Smooth muscle cell (in vitro differentiated cells): ENCODE data around the gene TEDC1. TPM values are rescaled to one million over a fixed set of nuclear protein-coding genes. Genes with fewer than 3 reads are reported as not detected.
A peak's percentile ranks its signal among the peaks of the same experiment; 100 is the strongest.

ENCODE experiments used
- DNase-seq: peaks from one replicate; lab custom pipeline; 2025; ENCODE audit not compliant: unreplicated experiment; lab: John Stamatoyannopoulos, UW
- H2AFZ ChIP-seq: fragments of 200-600 bp; sonication (generic); 2 replicates; pipeline ENCODE4 v1.6.0; 2016; ENCODE audit warnings: antibody characterized with exemption, low read depth, mild to moderate bottlenecking
- H3F3A ChIP-seq: fragments of 200-600 bp; sonication (generic); 2 replicates; pipeline ENCODE4 v1.6.0; 2017; ENCODE audit warnings: antibody characterized with exemption, low read depth
- H3K27ac ChIP-seq: fragments of 200-600 bp; sonication (generic); 2 replicates; pipeline ENCODE4 v1.5.1; 2016; ENCODE audit warnings: low read depth, mild to moderate bottlenecking
- H3K27me3 ChIP-seq: fragments of 200-600 bp; sonication (generic); 2 replicates; pipeline ENCODE4 v1.6.1; 2016; ENCODE audit warnings: low read depth, mild to moderate bottlenecking
- H3K36me3 ChIP-seq: fragments of 200-600 bp; sonication (generic); 2 replicates; pipeline ENCODE4 v1.5.1; 2016; ENCODE audit warnings: low read depth
- H3K4me1 ChIP-seq: fragments of 200-600 bp; sonication (generic); 2 replicates; pipeline ENCODE4 v1.5.1; 2016; ENCODE audit warnings: low read depth
- H3K4me2 ChIP-seq: fragments of 200-600 bp; sonication (generic); 2 replicates; pipeline ENCODE4 v1.6.0; 2016; ENCODE audit warnings: mild to moderate bottlenecking
- H3K4me3 ChIP-seq: fragments of 200-600 bp; sonication (generic); 2 replicates; pipeline ENCODE4 v1.5.1; 2016; ENCODE audit warnings: mild to moderate bottlenecking
- H3K79me2 ChIP-seq: fragments of 200-600 bp; sonication (generic); 2 replicates; pipeline ENCODE4 v1.6.0; 2016; ENCODE audit warnings: low read depth, mild to moderate bottlenecking
- H3K9ac ChIP-seq: fragments of 200-600 bp; sonication (generic); 2 replicates; pipeline ENCODE4 v1.6.0; 2016; ENCODE audit warnings: low read depth
- H3K9me3 ChIP-seq: fragments of 200-600 bp; sonication (generic); replicated peaks from 2 replicates; pipeline ENCODE4 v1.5.1; 2016; ENCODE audit warnings: low read depth
- H4K20me1 ChIP-seq: fragments of 200-600 bp; sonication (generic); 2 replicates; pipeline ENCODE4 v1.6.0; 2016; ENCODE audit warnings: low read depth
- CTCF ChIP-seq: fragments of 200-600 bp; sonication (generic); IDR thresholded peaks from 2 replicates; pipeline ENCODE4 v1.5.1; 2017; ENCODE audit warnings: borderline replicate concordance, mild to moderate bottlenecking, antibody characterized with exemption; ENCODE audit not compliant: insufficient read depth, poor library complexity, severe bottlenecking
- WGBS: methylation state at CpG from one replicate; pipeline ENCODE4 v1.1.7; 2016; ENCODE audit warnings: low lambda C conversion rate; 5-methylcytosine and 5-hydroxymethylcytosine counted together
- polyA plus RNA-seq: library from polyadenylated mRNA; unstranded; fragments of >200 nt; fragmentation: Nextera tagmentation; extraction: Ambion mirVana; gene quantifications from 2 replicates; pipeline ENCODE4 v1.2.1, GENCODE V29; 2016
- total RNA-seq: library from RNA; depleted of rRNA; stranded (reverse); fragments of >200 nt; gene quantifications from 2 replicates; pipeline ENCODE4 v1.2.3, GENCODE V29; 2014

Gene TEDC1
- total and polyA plus RNA-seq, 2 experiments from 2014 or later = 3.8 to 8.2 TPM

GRCh38 chr14:105480807-105481801, 9.9 kb upstream of the TEDC1 start:
- DNase-seq = peak; percentile 89
- peak overlapping the region; percentile 42 for H3K4me3 ChIP-seq
- H3K27ac ChIP-seq = peak overlapping the region; percentile 97
- 30% methylated on average over 35 of the region's 35 CpGs for WGBS
- no peak overlapping the region for H2AFZ ChIP-seq
- H3K9ac ChIP-seq = peak overlapping the region; percentile 97
- TF ChIP-seq CTCF = peak; percentile 97
- peak overlapping the region; percentile 89 for H3K4me2 ChIP-seq
- H3F3A ChIP-seq = no peaks in the 10 kb centered on the region
- no peaks in the 10 kb centered on the region for H3K36me3 ChIP-seq
- H3K9me3 ChIP-seq = no peaks in the 10 kb centered on the region
- peaks cover 7% of the 10 kb centered on the region for H3K4me1 ChIP-seq
- no peaks in the 10 kb centered on the region for H4K20me1 ChIP-seq
- peaks cover 24% of the 10 kb centered on the region for H3K27me3 ChIP-seq
- no peaks in the 10 kb centered on the region for H3K79me2 ChIP-seq

- TF ChIP-seq CTCF = no peak
- Histone ChIP-seq H4K20me1 (no peaks in the 10 kb centered on the region), H3K27me3 (peaks cover 31% of the 10 kb centered on the region), H3K4me1 (peaks cover 7% of the 10 kb centered on the region), H3F3A (no peaks in the 10 kb centered on the region), H2AFZ (no peak overlapping the region), H3K9me3 (no peaks in the 10 kb centered on the region), H3K4me2 (peak overlapping the region; percentile 89), H3K27ac (peak overlapping the region; percentile 97), H3K9ac (peak overlapping the region; percentile 97), H3K4me3 (peak overlapping the region; percentile 42), H3K36me3 (no peaks in the 10 kb centered on the region), H3K79me2 (no peaks in the 10 kb centered on the region)
- DNase-seq = peak; percentile 92
- 14% methylated on average over 18 of the region's 18 CpGs for WGBS
These were observed 9.1 kb upstream of the TEDC1 start for GRCh38 chr14:105481886-105482457.

- H3K4me3 ChIP-seq = no peak overlapping the region
- no peaks in the 10 kb centered on the region for H3K79me2 ChIP-seq
- H3K9me3 ChIP-seq = no peaks in the 10 kb centered on the region
- H2AFZ ChIP-seq = no peak overlapping the region
- no peak for TF ChIP-seq CTCF
- H3F3A ChIP-seq = no peaks in the 10 kb centered on the region
- no peaks in the 10 kb centered on the region for H4K20me1 ChIP-seq
- peak overlapping the region; percentile 89 for H3K4me2 ChIP-seq
- H3K36me3 ChIP-seq = no peaks in the 10 kb centered on the region
- peak overlapping the region; percentile 97 for H3K27ac ChIP-seq
- H3K27me3 ChIP-seq = peaks cover 35% of the 10 kb centered on the region
- peaks cover 7% of the 10 kb centered on the region for H3K4me1 ChIP-seq
- peak overlapping the region; percentile 97 for H3K9ac ChIP-seq
- no peak for DNase-seq
- WGBS = 93% methylated on average over 16 of the region's 18 CpGs
These were observed 8.4 kb upstream of the TEDC1 start for GRCh38 chr14:105482486-105483110.
